ENCODE measurements around the gene BTG4.

The BTG4 gene

DNA sequence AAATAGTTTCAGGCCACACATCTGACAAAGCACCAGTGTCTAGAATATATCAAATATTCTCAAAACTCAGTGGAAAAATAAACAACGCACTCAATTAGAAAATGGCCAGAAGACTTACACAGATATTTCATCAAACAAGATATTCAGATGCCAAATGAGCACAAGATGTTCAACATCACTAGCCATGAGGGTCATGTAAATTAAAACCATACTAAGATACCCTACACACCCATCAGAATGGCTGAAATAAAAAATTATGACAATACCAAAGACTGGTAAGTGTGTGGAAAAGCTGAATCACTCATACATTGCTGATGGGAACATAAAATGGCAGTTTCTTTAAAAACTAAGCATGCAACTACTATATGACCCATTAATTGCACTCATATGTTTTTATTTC is 21.7 kb downstream of the BTG4 start:
- DNase-seq (ENCODE audit: low read depth) = no peak

DNA sequence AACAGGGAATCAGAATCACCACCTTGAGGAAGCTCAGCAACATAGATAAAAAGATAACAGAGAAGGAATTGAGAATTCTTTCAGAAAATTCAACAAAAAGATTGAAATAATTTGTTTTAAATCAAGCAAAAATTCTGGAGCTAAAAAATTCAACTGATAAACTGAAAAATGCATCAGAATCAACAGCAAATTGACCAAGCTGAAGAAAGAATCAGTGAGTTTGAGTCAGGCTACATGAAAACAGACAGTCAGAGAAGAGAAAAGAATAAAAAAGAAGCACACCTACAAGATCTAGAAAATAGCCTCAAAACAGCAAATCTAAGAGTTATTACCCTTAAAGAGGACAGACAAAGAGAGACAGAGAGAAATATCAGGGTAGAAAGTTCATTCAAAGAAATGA is 28.8 kb downstream of the BTG4 start:
- no peak for DNase-seq (ENCODE audit: low read depth)

- no peak for DNase-seq (ENCODE audit: low read depth)
Measured at GRCh38 chr11:111479666-111480065, 32.5 kb downstream of the BTG4 start.

- no peak for DNase-seq (ENCODE audit: low read depth)
Measured at GRCh38 chr11:111477898-111478297, 34.3 kb downstream of the BTG4 start.

DNA sequence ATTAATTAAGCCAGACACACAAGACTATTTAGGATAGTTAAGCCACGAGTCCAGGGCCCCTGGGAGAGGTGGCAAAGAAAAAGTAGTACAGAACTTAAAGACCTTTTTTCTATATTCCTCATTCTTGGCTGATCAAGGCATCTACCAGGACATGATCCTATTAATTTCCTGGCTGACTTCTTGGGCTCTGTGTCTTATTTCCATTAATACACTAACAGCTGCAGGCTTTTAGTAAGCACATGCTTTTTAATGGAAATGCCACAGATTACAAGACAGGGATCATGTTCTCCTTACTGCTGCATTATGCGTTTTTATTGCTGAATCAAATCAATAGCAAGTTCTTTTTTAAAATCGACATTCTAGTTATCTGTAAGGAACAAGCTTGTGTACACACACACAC is 35.2 kb downstream of the BTG4 start:
- DNase-seq (ENCODE audit: low read depth) = no peak

GRCh38 chr11:111476366-111476765 is 35.8 kb downstream of the BTG4 start:
- DNase-seq (ENCODE audit: low read depth) = no peak

GRCh38 chr11:111474432-111474831 is 37.8 kb downstream of the BTG4 start:
- no peak for DNase-seq (ENCODE audit: low read depth)

- DNase-seq (ENCODE audit: low read depth) = no peak
Measured at GRCh38 chr11:111472228-111472627, 40.0 kb downstream of the BTG4 start.

- DNase-seq (ENCODE audit: low read depth) = no peak
Measured at GRCh38 chr11:111469200-111469599, 43.0 kb downstream of the BTG4 start.

DNA sequence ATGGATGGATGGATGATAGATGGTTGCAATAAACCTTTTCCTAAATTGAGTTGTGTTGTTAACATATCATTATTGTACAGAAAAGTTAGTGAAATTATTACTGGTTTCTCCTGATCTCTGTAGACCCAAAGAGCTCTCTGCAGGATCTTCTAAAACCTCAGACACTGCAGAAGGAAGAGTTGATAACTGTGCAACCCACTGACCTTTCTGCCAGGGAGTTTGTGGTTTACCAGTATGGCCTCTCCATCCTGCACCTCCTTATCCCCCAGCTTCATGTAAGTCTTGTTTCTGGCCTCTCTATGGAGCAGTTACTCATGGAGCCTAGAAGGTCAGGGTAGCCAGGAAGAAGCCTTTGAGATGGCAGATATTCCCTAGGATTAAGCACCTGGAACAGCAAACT is 45.6 kb downstream of the BTG4 start:
- no peak for DNase-seq (ENCODE audit: low read depth)

- no peak for DNase-seq (ENCODE audit: low read depth)
Measured at GRCh38 chr11:111465400-111465799, 46.8 kb downstream of the BTG4 start.

DNA sequence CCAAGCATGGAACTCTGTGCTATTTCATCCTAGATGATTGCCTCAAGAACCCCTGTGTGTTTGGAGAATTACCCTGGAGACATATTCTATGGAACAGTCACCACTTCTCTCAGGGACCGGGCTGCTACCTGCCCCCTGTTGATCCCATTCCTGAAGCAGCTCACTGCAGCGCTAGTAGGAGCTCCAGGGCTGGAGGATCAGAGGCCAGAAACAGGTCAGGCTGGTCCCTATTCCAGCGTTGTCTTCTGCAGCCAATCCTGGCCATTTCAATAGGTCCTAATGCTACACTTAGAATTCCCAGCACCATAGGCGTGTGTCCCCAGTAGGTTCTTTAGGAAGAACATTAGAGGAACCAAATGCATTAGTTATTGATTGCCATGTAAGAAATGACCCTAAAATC is 48.9 kb downstream of the BTG4 start:
- no peak for DNase-seq (ENCODE audit: low read depth)

DNA sequence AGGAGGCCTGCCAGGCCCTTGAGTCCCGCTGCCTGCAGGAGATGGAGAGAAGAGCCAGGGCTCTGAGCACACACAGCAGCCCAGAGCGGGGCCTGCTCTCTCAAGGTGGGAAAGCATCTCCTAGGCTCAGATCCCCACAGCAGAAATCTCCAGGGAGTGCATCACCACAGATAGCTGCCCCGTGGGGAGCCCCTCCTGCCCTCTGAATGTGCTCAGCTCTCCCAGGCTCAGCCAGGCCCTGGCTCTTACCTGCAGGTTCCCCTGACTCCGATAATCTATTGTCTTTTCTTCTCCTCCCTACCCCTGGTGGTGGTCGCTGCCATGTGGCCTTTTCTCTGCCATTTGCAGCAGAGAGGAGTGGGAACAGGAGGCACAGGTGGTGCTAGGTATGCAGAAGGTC is 49.9 kb downstream of the BTG4 start:
- DNase-seq (ENCODE audit: low read depth) = no peak

GRCh38 chr11:111461460-111462235 is 50.5 kb downstream of the BTG4 start:
- DNase-seq (ENCODE audit: low read depth) = no peak

DNA sequence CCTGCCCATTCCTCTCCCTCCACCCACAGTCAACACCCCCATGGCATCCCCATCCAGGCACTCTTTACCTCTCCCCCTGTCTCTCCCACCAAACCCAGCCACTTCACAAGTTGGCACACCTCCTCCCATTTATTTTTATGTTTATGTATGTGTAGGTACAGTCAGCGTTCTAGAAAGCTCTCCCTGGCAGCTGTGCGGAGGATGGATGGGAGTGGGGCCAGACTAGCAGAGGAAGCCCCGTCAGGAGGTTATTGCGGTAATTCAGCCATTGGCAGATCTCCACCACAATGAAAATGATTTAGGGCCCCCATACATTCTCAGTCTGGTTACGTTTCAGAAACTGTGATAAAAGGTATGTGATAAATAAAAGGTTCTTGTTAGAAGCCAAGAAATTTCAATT is 51.3 kb downstream of the BTG4 start:
- no peak for DNase-seq (ENCODE audit: low read depth)

DNA sequence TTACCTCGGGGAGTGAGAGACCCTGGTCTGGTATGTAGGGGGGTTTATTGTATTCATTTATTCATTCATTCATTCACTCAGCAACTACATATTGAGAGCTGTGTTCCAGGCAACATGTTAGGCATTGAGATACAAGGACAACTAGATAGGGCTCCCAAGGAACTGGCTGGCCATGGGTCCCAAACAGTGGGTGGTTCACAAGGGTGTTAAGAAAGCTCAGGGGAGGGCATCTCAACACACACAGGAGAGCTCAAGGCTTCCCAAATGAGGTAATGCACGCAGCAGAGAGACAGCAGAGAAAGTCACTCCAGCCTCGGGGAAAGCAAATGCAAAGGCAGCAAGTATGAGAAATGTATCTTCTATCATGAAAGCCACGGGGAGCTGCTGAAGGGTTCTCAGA is 51.8 kb downstream of the BTG4 start:
- no peak for DNase-seq (ENCODE audit: low read depth)

- DNase-seq (ENCODE audit: low read depth) = no peak
Measured at GRCh38 chr11:111459506-111460270, 52.5 kb downstream of the BTG4 start.

GRCh38 chr11:111457731-111458368 is 54.3 kb downstream of the BTG4 start:
- no peak for DNase-seq (ENCODE audit: low read depth)

DNA sequence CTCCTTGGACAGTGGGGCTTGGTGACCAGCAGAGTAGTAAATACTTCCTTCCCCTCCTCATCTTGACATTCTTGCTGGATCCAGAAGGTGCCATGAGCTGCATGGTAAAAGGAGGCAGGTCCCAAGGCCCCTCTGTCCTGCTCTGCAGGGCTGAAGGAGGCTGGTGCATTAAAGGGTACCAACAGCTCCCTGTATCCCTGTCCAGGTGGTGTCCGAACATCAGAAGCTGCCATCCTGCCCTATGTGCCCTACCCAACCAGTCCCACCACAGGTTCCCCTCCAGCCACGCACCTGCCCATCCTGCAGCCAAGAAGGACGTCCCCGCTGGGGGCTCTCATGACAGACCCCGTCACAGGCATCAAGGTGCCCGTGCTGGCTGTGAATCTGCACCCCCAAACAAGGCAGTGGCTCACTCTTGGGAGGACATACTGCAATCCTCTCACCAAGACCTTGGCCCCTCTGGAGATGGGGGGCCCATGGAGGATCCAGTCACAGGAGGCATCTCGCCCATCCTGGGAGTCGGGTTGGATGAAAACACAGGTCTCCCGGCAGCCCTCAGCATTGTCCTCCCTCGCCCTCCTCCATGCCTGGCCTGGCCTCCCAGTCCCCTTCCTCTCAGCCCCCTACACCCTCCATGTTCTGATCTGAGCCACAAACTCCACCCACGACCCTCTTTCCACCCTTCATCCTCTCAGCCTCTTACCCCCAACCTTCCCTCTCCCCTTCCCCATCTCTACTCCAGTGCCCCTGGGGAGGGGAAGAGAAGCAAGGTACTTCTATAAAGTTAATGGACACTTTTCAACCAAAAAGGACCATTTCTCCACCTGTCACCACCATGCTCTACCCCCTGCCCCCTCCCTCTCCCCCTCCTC is 55.1 kb downstream of the BTG4 start:
- no peak for DNase-seq (ENCODE audit: low read depth)

DNA sequence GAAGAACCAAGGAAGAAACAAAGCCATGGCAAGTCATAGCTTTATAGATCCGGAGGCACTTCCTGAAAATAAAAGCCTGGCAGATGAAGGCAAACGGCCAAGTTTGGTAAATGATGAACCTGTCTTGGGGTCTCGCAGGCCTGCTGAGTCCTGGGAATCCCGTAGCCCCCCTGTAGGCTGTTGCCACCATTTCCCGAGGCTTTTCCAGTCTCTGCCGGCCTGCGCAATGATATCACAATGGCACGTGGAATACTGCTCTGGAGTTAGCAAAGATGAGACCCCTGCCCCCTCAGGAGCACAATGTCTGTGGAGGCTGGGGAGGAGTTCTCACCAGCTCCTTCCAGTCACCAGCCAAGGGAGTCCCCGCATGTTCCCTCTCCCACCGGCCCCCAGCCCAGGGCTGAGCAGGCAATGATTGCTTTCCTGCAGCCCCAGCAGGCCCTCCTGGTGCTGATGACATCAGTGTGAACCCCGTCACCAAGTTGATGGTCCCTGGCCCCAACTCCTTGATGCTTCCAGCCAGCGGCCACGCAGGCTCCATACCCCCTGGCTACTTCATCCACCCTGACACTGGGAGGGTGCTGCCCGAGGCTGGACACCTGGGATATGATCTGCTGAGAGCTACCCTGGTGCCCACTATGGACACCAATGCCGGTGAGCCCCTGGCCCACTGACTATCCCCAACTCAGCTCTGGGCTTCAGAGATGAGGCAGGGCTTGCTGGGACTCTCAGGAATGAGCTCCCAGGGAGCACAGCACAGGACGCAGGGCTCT is 55.9 kb downstream of the BTG4 start:
- no peak for DNase-seq (ENCODE audit: low read depth)

Data from stimulated activated CD8-positive, alpha-beta memory T cell treated with anti-CD3 and anti-CD28 coated beads, Interleukin-4, amount 100 ng/mL, for 24 hours (primary cell).